Kidney (tissue), 14 donors: Measurements from ENCODE around the gene CLTB. TPM values are rescaled to one million over a fixed set of nuclear protein-coding genes. Genes with fewer than 3 reads are reported as not detected.
A peak's percentile ranks its signal among the peaks of the same experiment; 100 is the strongest.

Experiments used
- DNase-seq, 5 donors: peaks; one replicate each; pipeline ENCODE4 v3.0.0-alpha.2; 2013 to 2020
- FAIRE-seq: peaks from 2 replicates; lab custom pipeline; 2012; peaks lifted over from hg19 to GRCh38; lab: Jason Lieb, UNC
- H3K27ac ChIP-seq, 2 donors: one replicate each; pipeline ENCODE4 v1.7.0; 2013; ENCODE audit warnings: low read depth in 2 of 2, low read length in 2 of 2, inconsistent platforms in 1 of 2
- H3K27me3 ChIP-seq: one replicate; pipeline ENCODE4 v1.7.1; 2013; ENCODE audit warnings: low read length, inconsistent platforms; ENCODE audit not compliant: control insufficient read depth, insufficient read depth
- H3K36me3 ChIP-seq, 3 donors: one replicate each; pipeline versions ENCODE4 v1.7.0 to v1.7.1; 2013; ENCODE audit warnings: low read length in 3 of 3, control low read depth in 1 of 3, inconsistent platforms in 1 of 3; ENCODE audit not compliant: insufficient read depth in 3 of 3, control insufficient read depth in 2 of 3
- H3K4me1 ChIP-seq, 3 donors: one replicate each; pipeline versions ENCODE4 v1.7.0 to v1.7.1; 2013; ENCODE audit warnings: low read length in 3 of 3, inconsistent platforms in 1 of 3, low read depth in 1 of 3; ENCODE audit not compliant: control insufficient read depth in 2 of 3, insufficient read depth in 2 of 3
- H3K4me3 ChIP-seq, 3 donors: one replicate each; pipeline versions ENCODE4 v1.7.0 to v1.8.1; 2013; ENCODE audit warnings: low read length in 3 of 3, control low read depth in 1 of 3, inconsistent platforms in 1 of 3
- H3K9ac ChIP-seq, 3 donors: one replicate each; pipeline versions ENCODE4 v1.7.0 to v1.7.1; 2013; ENCODE audit warnings: low read length in 3 of 3, control low read depth in 1 of 3, inconsistent platforms in 1 of 3
- H3K9me3 ChIP-seq, 3 donors: one replicate each; pipeline versions ENCODE4 v1.7.0 to v1.7.1; 2013; ENCODE audit warnings: low read length in 3 of 3, control low read depth in 1 of 3, inconsistent platforms in 1 of 3; ENCODE audit not compliant: control insufficient read depth in 2 of 3, insufficient read depth in 1 of 3
- CTCF ChIP-seq: IDR thresholded peaks from 3 replicates; pipeline ENCODE4 v1.5.1; 2012; ENCODE audit warnings: mild to moderate bottlenecking, moderate library complexity, borderline replicate concordance; ENCODE audit not compliant: insufficient read depth; ENCODE audit errors: extremely low read depth
- intact Hi-C: fragments of 100-400 bp; cut with DNase I; formaldehyde crosslinking; loops from one replicate; pipeline ENCODE4 v1.11.1; 2022
- polyA plus RNA-seq: library from polyadenylated mRNA; stranded (reverse); fragments of 350-450 nt; fragmentation: Illumina TruSeq; extraction: RNeasy Lipid Tissue Mini Kit (QIAGEN cat#74804); gene quantifications from one replicate; pipeline ENCODE4 v1.2.3, GENCODE V29; 2014; ENCODE audit warnings: low read depth, low replicate concordance; ENCODE audit not compliant: insufficient read depth
- total RNA-seq: library from RNA; stranded (reverse); fragmentation: NEBNext Ultra II Directional; extraction: Animal tissue kit (Norgen Biotek cat#: 25700); gene quantifications from one replicate; pipeline ENCODE4 v1.2.1, GENCODE V29; 2021
- donor health status: control.
- donor health status: control.
- donor health status: control.
- donor health status: control.
- donor health status: control.
- donor health status: DM: yes; HTN: yes; CAD: no.
- donor health status: Normal renal cell carcinoma (clear cell type).

CLTB gene
- total and polyA plus RNA-seq, 2 donors from 2014 or later, result 76.3 to 151 TPM

- TF ChIP-seq CTCF, result no peak
- FAIRE-seq, result no peak
- Histone ChIP-seq H3K27ac (no peak overlapping the region), H3K9me3 (no peaks in the 10 kb centered on the region), H3K4me3 (no peak overlapping the region), H3K4me1 (peaks cover 0 to 2% (median 0%) of the 10 kb centered on the region in 3 donors), H3K36me3 (no peaks in the 10 kb centered on the region), H3K9ac (no peak overlapping the region), H3K27me3 (no peaks in the 10 kb centered on the region)
- DNase-seq, result peak in 3 of 5 donors; percentile 14 to 40 (median 36)
- intact Hi-C loops, result no loop called here
Measured at GRCh38 chr5:176441921-176442323, 25.6 kb upstream of the CLTB start.

- Histone ChIP-seq H3K36me3 (no peaks in the 10 kb centered on the region), H3K27me3 (no peaks in the 10 kb centered on the region), H3K9ac (no peak overlapping the region), H3K4me3 (no peak overlapping the region), H3K9me3 (no peaks in the 10 kb centered on the region), H3K27ac (no peak overlapping the region), H3K4me1 (no peaks in the 10 kb centered on the region)
- no peak for DNase-seq
- TF ChIP-seq CTCF, result no peak
- intact Hi-C loops, result no loop called here
- no peak for FAIRE-seq
Measured at GRCh38 chr5:176440927-176441706, 24.8 kb upstream of the CLTB start.

- Histone ChIP-seq H3K36me3 (no peaks in the 10 kb centered on the region), H3K9ac (no peak overlapping the region), H3K27me3 (no peaks in the 10 kb centered on the region), H3K4me1 (no peaks in the 10 kb centered on the region), H3K4me3 (no peak overlapping the region), H3K27ac (no peak overlapping the region), H3K9me3 (no peaks in the 10 kb centered on the region)
- intact Hi-C loops, result no loop called here
- DNase-seq, result no peak
- TF ChIP-seq CTCF, result no peak
- FAIRE-seq, result no peak
Measured at GRCh38 chr5:176438959-176439757, 22.8 kb upstream of the CLTB start.
